ENCODE data around the gene AHCTF1. TPM values are rescaled to one million over a fixed set of nuclear protein-coding genes. Genes with fewer than 3 reads are reported as not detected.

AHCTF1 gene
- total and polyA plus RNA-seq, 2 of the 8 experiments (the other 6 are each of a cell fraction or from before 2014, with no cell fraction given), result 7.9 to 44.5 TPM

DNA sequence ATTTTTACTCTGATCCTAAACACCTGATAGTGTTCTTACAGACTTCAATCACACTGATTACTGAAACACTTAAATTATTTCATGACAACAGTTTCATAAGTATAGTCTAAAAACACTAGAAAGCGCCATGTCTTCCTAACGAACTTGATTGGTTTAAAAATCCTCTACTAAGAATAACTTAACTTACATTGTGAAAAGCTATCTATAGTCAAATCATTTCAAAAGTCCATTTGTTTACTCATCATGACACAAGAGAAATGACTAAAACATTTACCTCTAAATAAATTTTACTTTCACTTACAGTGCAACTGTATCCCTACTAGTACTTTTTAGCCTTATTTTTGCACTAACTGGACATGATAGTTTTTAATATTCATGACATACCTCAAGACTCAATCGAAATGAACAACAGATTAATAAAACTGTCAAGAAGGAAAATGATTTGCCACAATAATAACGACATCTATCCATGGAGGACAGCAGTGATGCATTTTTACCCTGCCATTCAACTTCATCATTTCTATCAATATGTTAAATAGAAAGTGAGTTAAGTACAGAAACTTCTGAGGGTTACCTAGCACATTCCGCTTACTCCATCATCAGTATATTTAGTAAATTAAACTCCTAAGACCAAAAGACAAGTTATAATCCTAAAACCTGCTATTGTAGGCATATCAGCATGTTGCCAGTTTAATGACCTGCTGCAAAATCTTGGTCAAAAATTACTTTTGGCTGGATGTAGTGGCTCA, 38.4 kb downstream of the AHCTF1 start (continued):
- TF ChIP-seq, protein P1, sequence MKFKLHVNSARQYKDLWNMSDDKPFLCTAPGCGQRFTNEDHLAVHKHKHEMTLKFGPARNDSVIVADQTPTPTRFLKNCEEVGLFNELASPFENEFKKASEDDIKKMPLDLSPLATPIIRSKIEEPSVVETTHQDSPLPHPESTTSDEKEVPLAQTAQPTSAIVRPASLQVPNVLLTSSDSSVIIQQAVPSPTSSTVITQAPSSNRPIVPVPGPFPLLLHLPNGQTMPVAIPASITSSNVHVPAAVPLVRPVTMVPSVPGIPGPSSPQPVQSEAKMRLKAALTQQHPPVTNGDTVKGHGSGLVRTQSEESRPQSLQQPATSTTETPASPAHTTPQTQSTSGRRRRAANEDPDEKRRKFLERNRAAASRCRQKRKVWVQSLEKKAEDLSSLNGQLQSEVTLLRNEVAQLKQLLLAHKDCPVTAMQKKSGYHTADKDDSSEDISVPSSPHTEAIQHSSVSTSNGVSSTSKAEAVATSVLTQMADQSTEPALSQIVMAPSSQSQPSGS (IDR thresholded peaks at IDR 0.05; ENCODE audit: low read length), result no peak
- TF ChIP-seq SIRT6 (IDR thresholded peaks at IDR 0.05; ENCODE audit: low read length), result no peak
- TF ChIP-seq CTBP2 (IDR thresholded peaks at IDR 0.05; ENCODE audit: borderline replicate concordance, insufficient read depth, insufficient read length, low read length), result no peak
- no peak for TF ChIP-seq BACH1 (IDR thresholded peaks at IDR 0.05; ENCODE audit: low read length)
- no peak for TF ChIP-seq YY1 (IDR thresholded peaks at IDR 0.05; ENCODE audit: low read depth, low read length)
- TF ChIP-seq POLR2AphosphoS5 (IDR thresholded peaks at IDR 0.05; ENCODE audit: low read depth, low read length), result no peak
- no peak for TF ChIP-seq SP2 (IDR thresholded peaks at IDR 0.05; ENCODE audit: low read length)
